Naive B cell (primary cell): ENCODE data around the gene ODR4. TPM values are rescaled to one million over a fixed set of nuclear protein-coding genes. Genes with fewer than 3 reads are reported as not detected.
"Not testable (repeated sequence)": the region's sequence is repeated elsewhere in the genome, so short reads cannot be mapped to it uniquely, and the experiment has no call there.

Source experiments
- ATAC-seq, 2 donors: fragments of 150-1000 bp; cut with Tn5 transposase; 2 replicates each; pipeline ENCODE4 v1.10.0; 2021; ENCODE audit warnings: low read depth in 2 of 2, mild to moderate bottlenecking in 2 of 2, moderate library complexity in 2 of 2
- DNase-seq: peaks from one replicate; pipeline ENCODE4 v3.0.0; 2022
- H3K27ac Mint-ChIP-seq, 6 donors: one replicate each; pipeline ENCODE4 v1.8.0; 2020 to 2022; ENCODE audit warnings: mild to moderate bottlenecking in 6 of 6, mixed read lengths in 6 of 6, moderate library complexity in 5 of 6, inconsistent platforms in 2 of 6
- H3K27me3 Mint-ChIP-seq, 3 donors: one replicate each; pipeline ENCODE4 v1.8.0; 2021 to 2022; ENCODE audit warnings: mixed read lengths in 3 of 3, mild to moderate bottlenecking in 1 of 3
- H3K36me3 Mint-ChIP-seq, 2 donors: one replicate each; pipeline ENCODE4 v1.8.0; 2020 to 2022; ENCODE audit warnings: mixed read lengths in 2 of 2, inconsistent platforms in 1 of 2, mild to moderate bottlenecking in 1 of 2
- H3K4me1 Mint-ChIP-seq, 3 donors: one replicate each; pipeline ENCODE4 v1.8.0; 2020 to 2022; ENCODE audit warnings: mixed read lengths in 3 of 3, inconsistent platforms in 1 of 3, mild to moderate bottlenecking in 1 of 3, moderate library complexity in 1 of 3
- H3K4me3 Mint-ChIP-seq, 8 donors: one replicate each; pipeline ENCODE4 v1.8.0; 2020 to 2022; ENCODE audit warnings: mild to moderate bottlenecking in 8 of 8, mixed read lengths in 8 of 8, moderate library complexity in 8 of 8, inconsistent platforms in 2 of 8
- H3K9me3 Mint-ChIP-seq, 7 donors: one replicate each; pipeline ENCODE4 v1.8.0; 2020 to 2022; ENCODE audit warnings: mixed read lengths in 7 of 7, mild to moderate bottlenecking in 5 of 7, inconsistent platforms in 2 of 7, moderate library complexity in 1 of 7
- polyA plus RNA-seq, 6 donors: library from polyadenylated mRNA; unstranded; fragments of 300-500 nt; fragmentation: Illumina TruSeq; gene quantifications; one replicate each; pipeline ENCODE4 v1.2.3, GENCODE V29; 2021; ENCODE audit warnings: low read depth in 6 of 6

ODR4 gene
- polyA plus RNA-seq, 6 donors from 2014 or later = 6.9 to 10.6 (median 7.7) TPM

- Mint-ChIP-seq H3K4me1 (no peaks in the 10 kb centered on the region), H3K4me3 (no peak overlapping the region), H3K27ac (no peak overlapping the region), H3K27me3 (no peaks in the 10 kb centered on the region), H3K9me3 (no peaks in the 10 kb centered on the region), H3K36me3 (peaks cover 0 to 8% of the 10 kb centered on the region in 2 donors)
- DNase-seq = no peak
- ATAC-seq = no peak
Measured at GRCh38 chr1:186440584-186440983, 64.9 kb downstream of the ODR4 start.

- H3K27me3 Mint-ChIP-seq = no peaks in the 10 kb centered on the region
- no peaks in the 10 kb centered on the region for H3K9me3 Mint-ChIP-seq
- H3K4me3 Mint-ChIP-seq = no peak overlapping the region
- H3K36me3 Mint-ChIP-seq = peaks cover 0 to 6% of the 10 kb centered on the region in 2 donors
- H3K4me1 Mint-ChIP-seq = no peaks in the 10 kb centered on the region
- no peak for ATAC-seq
- DNase-seq = no peak
- H3K27ac Mint-ChIP-seq = no peak overlapping the region
Measured at GRCh38 chr1:186442651-186443375, 67.2 kb downstream of the ODR4 start.

GRCh38 chr1:186443638-186444037 lies 68.0 kb downstream of the ODR4 start:
- H3K27ac Mint-ChIP-seq = no peak overlapping the region
- DNase-seq = no peak
- H3K4me3 Mint-ChIP-seq = no peak overlapping the region
- no peaks in the 10 kb centered on the region for H3K4me1 Mint-ChIP-seq
- H3K27me3 Mint-ChIP-seq = no peaks in the 10 kb centered on the region
- no peaks in the 10 kb centered on the region for H3K9me3 Mint-ChIP-seq
- ATAC-seq = no peak
- no peaks in the 10 kb centered on the region for H3K36me3 Mint-ChIP-seq

GRCh38 chr1:186446152-186446551 lies 70.5 kb downstream of the ODR4 start:
- Mint-ChIP-seq H3K4me1 (no peaks in the 10 kb centered on the region), H3K36me3 (no peaks in the 10 kb centered on the region), H3K27me3 (no peaks in the 10 kb centered on the region), H3K9me3 (no peaks in the 10 kb centered on the region), H3K4me3 (no peak overlapping the region), H3K27ac (no peak overlapping the region)
- no peak for ATAC-seq
- no peak for DNase-seq

GRCh38 chr1:186454981-186455380 lies 79.3 kb downstream of the ODR4 start:
- no peaks in the 10 kb centered on the region for H3K9me3 Mint-ChIP-seq
- no peaks in the 10 kb centered on the region for H3K36me3 Mint-ChIP-seq
- no peak overlapping the region for H3K27ac Mint-ChIP-seq
- DNase-seq = no peak
- H3K27me3 Mint-ChIP-seq = no peaks in the 10 kb centered on the region
- no peak overlapping the region for H3K4me3 Mint-ChIP-seq
- no peak for ATAC-seq
- peaks cover 4 to 9% (median 6%) of the 10 kb centered on the region in 3 donors for H3K4me1 Mint-ChIP-seq

- Mint-ChIP-seq H3K4me1 (peaks cover 4 to 9% (median 6%) of the 10 kb centered on the region in 3 donors), H3K9me3 (no peaks in the 10 kb centered on the region), H3K4me3 (peak overlapping the region in 1 of 8 donors; percentile 50), H3K36me3 (no peaks in the 10 kb centered on the region), H3K27me3 (no peaks in the 10 kb centered on the region), H3K27ac (peak overlapping the region in 1 of 6 donors; percentile 14)
- ATAC-seq (no peak), DNase-seq (no peak)
Measured at GRCh38 chr1:186456729-186457255, 81.2 kb downstream of the ODR4 start.

- H3K27me3 Mint-ChIP-seq, H3K9me3 Mint-ChIP-seq, H3K27ac Mint-ChIP-seq, H3K4me1 Mint-ChIP-seq, ATAC-seq, DNase-seq, H3K36me3 Mint-ChIP-seq, H3K4me3 Mint-ChIP-seq: not testable (repeated sequence)
Measured at GRCh38 chr1:186459161-186459560, 83.5 kb downstream of the ODR4 start.

GRCh38 chr1:186461014-186461413 lies 85.4 kb downstream of the ODR4 start, which contains the start of gene PDC:
Gene PDC, minus strand, starts transcription at chr1:186461114. Its CDS starts 11,655 bp downstream, at chr1:186449459.
- ATAC-seq (no peak), DNase-seq (no peak)
- peaks cover 0 to 5% (median 0%) of the 10 kb centered on the region in 3 donors for H3K27me3 Mint-ChIP-seq
- no peaks in the 10 kb centered on the region for H3K36me3 Mint-ChIP-seq
- H3K9me3 Mint-ChIP-seq = peaks cover 0 to 1% (median 0%) of the 10 kb centered on the region in 7 donors
- H3K27ac Mint-ChIP-seq = no peak within 1 kb of the TSS
- no peak within 1 kb of the TSS for H3K4me3 Mint-ChIP-seq
- H3K4me1 Mint-ChIP-seq = peaks cover 4 to 9% (median 6%) of the 10 kb centered on the region in 3 donors

- Mint-ChIP-seq H3K27ac (peak overlapping the region in 1 of 6 donors; percentile 28), H3K36me3 (no peaks in the 10 kb centered on the region), H3K9me3 (peaks cover 0 to 1% (median 0%) of the 10 kb centered on the region in 7 donors), H3K4me1 (no peaks in the 10 kb centered on the region), H3K27me3 (peaks cover 0 to 5% (median 0%) of the 10 kb centered on the region in 3 donors), H3K4me3 (no peak overlapping the region)
- no peak for ATAC-seq
- DNase-seq = no peak
Measured at GRCh38 chr1:186463511-186463910, 87.9 kb downstream of the ODR4 start.

- no peak for DNase-seq
- Mint-ChIP-seq H3K4me1 (no peaks in the 10 kb centered on the region), H3K9me3 (peaks cover 0 to 1% (median 0%) of the 10 kb centered on the region in 7 donors), H3K27ac (peak overlapping the region in 1 of 6 donors; percentile 28), H3K4me3 (no peak overlapping the region), H3K36me3 (no peaks in the 10 kb centered on the region), H3K27me3 (peaks cover 0 to 5% (median 0%) of the 10 kb centered on the region in 3 donors)
- ATAC-seq = no peak
Measured at GRCh38 chr1:186463926-186464325, 88.3 kb downstream of the ODR4 start.

- not testable (repeated sequence) for DNase-seq, H3K9me3 Mint-ChIP-seq, H3K27ac Mint-ChIP-seq, H3K27me3 Mint-ChIP-seq, H3K36me3 Mint-ChIP-seq, H3K4me1 Mint-ChIP-seq, ATAC-seq, H3K4me3 Mint-ChIP-seq
Measured at GRCh38 chr1:186465491-186465890, 89.9 kb downstream of the ODR4 start.

GRCh38 chr1:186465946-186466345 lies 90.3 kb downstream of the ODR4 start:
- H3K4me3 Mint-ChIP-seq = no peak overlapping the region
- ATAC-seq (no peak), DNase-seq (no peak)
- no peaks in the 10 kb centered on the region for H3K4me1 Mint-ChIP-seq
- H3K36me3 Mint-ChIP-seq = no peaks in the 10 kb centered on the region
- no peak overlapping the region for H3K27ac Mint-ChIP-seq
- H3K9me3 Mint-ChIP-seq = peaks cover 0 to 1% (median 0%) of the 10 kb centered on the region in 7 donors
- peaks cover 0 to 5% (median 0%) of the 10 kb centered on the region in 3 donors for H3K27me3 Mint-ChIP-seq
